GM19395 (cell line): ENCODE results near the gene LCN9.

Experiments
- ATAC-seq: cut with Tn5 transposase; IDR thresholded peaks from one replicate; pipeline ENCODE4 v1.9.1; 2021; ENCODE audit warnings: mild to moderate bottlenecking, moderate library complexity; ENCODE audit not compliant: unreplicated experiment

Gene LCN9

GRCh38 chr9:135696446-135696845, 33.3 kb downstream of the LCN9 start:
- no peak for ATAC-seq

- no peak for ATAC-seq
Measured at GRCh38 chr9:135697226-135697625, 34.1 kb downstream of the LCN9 start.

GRCh38 chr9:135698236-135698635, 35.1 kb downstream of the LCN9 start:
- ATAC-seq = no peak

- ATAC-seq = no peak
Measured at GRCh38 chr9:135698767-135699166, 35.7 kb downstream of the LCN9 start.

- ATAC-seq = no peak
Measured at GRCh38 chr9:135699440-135699839, 36.3 kb downstream of the LCN9 start, which contains the start of gene SOHLH1. Gene SOHLH1 (minus strand): TSS chr9:135699481. CDS start chr9:135699467, 14 bp downstream.

- ATAC-seq = no peak
Measured at GRCh38 chr9:135700525-135700924, 37.4 kb downstream of the LCN9 start.

- ATAC-seq = no peak
Measured at GRCh38 chr9:135701067-135701958, 38.2 kb downstream of the LCN9 start.

GRCh38 chr9:135701959-135702721, 39.0 kb downstream of the LCN9 start, which contains the start of gene KCNT1:
Gene KCNT1 (plus strand): TSS chr9:135702185. CDS start chr9:135702259, 74 bp downstream.
- ATAC-seq = no peak

GRCh38 chr9:135703726-135704125, 40.6 kb downstream of the LCN9 start:
- no peak for ATAC-seq

GRCh38 chr9:135704483-135704882, 41.4 kb downstream of the LCN9 start:
- no peak for ATAC-seq

GRCh38 chr9:135705376-135705775, 42.3 kb downstream of the LCN9 start:
- ATAC-seq = no peak

GRCh38 chr9:135706288-135706687, 43.2 kb downstream of the LCN9 start:
- ATAC-seq = no peak

GRCh38 chr9:135707252-135708138, 44.4 kb downstream of the LCN9 start:
- no peak for ATAC-seq

GRCh38 chr9:135708164-135708563, 45.1 kb downstream of the LCN9 start:
- ATAC-seq = no peak

- no peak for ATAC-seq
Measured at GRCh38 chr9:135711391-135711790, 48.3 kb downstream of the LCN9 start.

GRCh38 chr9:135711881-135712280, 48.8 kb downstream of the LCN9 start:
- ATAC-seq = no peak

GRCh38 chr9:135712613-135713295, 49.6 kb downstream of the LCN9 start:
- ATAC-seq = no peak

GRCh38 chr9:135714242-135715055, 51.3 kb downstream of the LCN9 start:
- ATAC-seq = no peak

- no peak for ATAC-seq
Measured at GRCh38 chr9:135715056-135715595, 52.0 kb downstream of the LCN9 start.
